Measurements from ENCODE around the gene WBP2. TPM values are rescaled to one million over a fixed set of nuclear protein-coding genes. Genes with fewer than 3 reads are reported as not detected.
A peak's percentile ranks its signal among the peaks of the same experiment; 100 is the strongest.

WBP2 gene
- total and polyA plus RNA-seq, 2 of the 8 experiments (the other 6 are each of a cell fraction or from before 2014, with no cell fraction given) = 48.2 to 71.2 TPM

GRCh38 chr17:75894049-75894733 is 39.1 kb upstream of the WBP2 start:
- Histone ChIP-seq H2AK5ac (ENCODE audit: low read depth, low read length) (0 out of 2 replicates have a peak overlapping the region, but pooled peaks have one; percentile 56), H3K4ac (replicated peaks; ENCODE audit: insufficient read length, low read depth, low read length) (peak overlapping the region; percentile 19), H2AFZ (ENCODE audit: low read length) (no peak overlapping the region), H3K23ac (ENCODE audit: insufficient read length) (no peak overlapping the region), H4K20me1 (replicated peaks in 1 of 2; ENCODE audit: control insufficient read depth in 1 of 2, insufficient read depth in 2 of 2, low read length in 2 of 2) (peaks cover 2 to 11% of the 10 kb centered on the region in 2 experiments), H4K5ac (ENCODE audit: insufficient read length, low read depth, low read length) (no peak overlapping the region), H3K27me3 (replicated peaks in 1 of 4; ENCODE audit: control insufficient read depth in 3 of 4, extremely low read depth in 1 of 4, insufficient read depth in 3 of 4, low read length in 3 of 4) (no peaks in the 10 kb centered on the region), H3K23me2 (ENCODE audit: low read depth, low read length) (peaks cover 8% of the 10 kb centered on the region), H3K27ac (ENCODE audit: low read depth, low read length) (no peak overlapping the region), H4K91ac (replicated peaks; ENCODE audit: insufficient read length, low read length) (no peak overlapping the region), H3K79me2 (ENCODE audit: control insufficient read depth in 1 of 2, insufficient read depth in 2 of 2, low read length in 2 of 2) (peaks cover 0 to 15% of the 10 kb centered on the region in 2 experiments; a peak in 1 of 4 replicates), H3K36me3 (ENCODE audit: control insufficient read depth in 2 of 4, insufficient read depth in 4 of 4, low read length in 3 of 4) (peaks cover 2 to 26% (median 16%) of the 10 kb centered on the region in 4 experiments; a peak in 6 of 8 replicates), H3K14ac (ENCODE audit: insufficient read length) (no peak overlapping the region), H2BK15ac (ENCODE audit: low read length) (0 out of 2 replicates have a peak overlapping the region, but pooled peaks have one; percentile 31), H4K8ac (ENCODE audit: extremely low read depth, insufficient read depth, low read length) (no peak overlapping the region; the same call in 1 of the 2 replicates), H2BK5ac (ENCODE audit: low read depth, low read length) (peak overlapping the region; percentile 78), H3K56ac (replicated peaks; ENCODE audit: insufficient read length, low read depth, low read length) (no peak overlapping the region), H3K18ac (ENCODE audit: extremely low read depth, low read length) (no peak overlapping the region; the same call in 1 of the 2 replicates), H3K9ac (replicated peaks in 1 of 4; ENCODE audit: extremely low read depth in 1 of 4, low read depth in 3 of 4, low read length in 3 of 4) (peak overlapping the region in 1 of 4 experiments; percentile 45; a peak in 1 of 7 replicates), H3K79me1 (ENCODE audit: low read depth, low read length) (peaks cover 3% of the 10 kb centered on the region; the same call in 1 of the 2 replicates), H3K4me3 (ENCODE audit: extremely low read depth in 1 of 4, insufficient read depth in 2 of 4, low read depth in 3 of 4, low read length in 4 of 4) (no peak overlapping the region), H2BK20ac (ENCODE audit: low read length) (no peak overlapping the region), H2BK12ac (ENCODE audit: low read depth, low read length) (peak overlapping the region; percentile 95; the same call in 1 of the 2 replicates), H2BK120ac (replicated peaks; ENCODE audit: low read depth, low read length) (no peak overlapping the region), H3K9me3 (ENCODE audit: insufficient read depth in 2 of 2, low read depth in 1 of 2, low read length in 1 of 2) (no peaks in the 10 kb centered on the region), H3K4me1 (replicated peaks in 1 of 4; ENCODE audit: control insufficient read depth in 3 of 4, insufficient read depth in 4 of 4, low read length in 3 of 4) (peaks cover 4 to 25% (median 13%) of the 10 kb centered on the region in 4 experiments), H3K4me2 (ENCODE audit: insufficient read depth in 1 of 2, low read depth in 2 of 2, low read length in 2 of 2) (peak overlapping the region; percentile 88 to 95; a peak in 2 of 4 replicates)
- ChIA-PET CTCF (ENCODE audit: partially characterized antibody) (interaction anchor here (0.9 to 51.3 kb wide), 13 partner anchors 9 to 115 kb away, joined by 3 to 885 read pairs (median 7); partner anchors contain the start of genes CDK3, MRPL38 and TRIM47), POLR2A (ENCODE audit: partially characterized antibody) (interaction anchor here (1.0 to 12.1 kb wide), 10 partner anchors 7 to 210 kb away, joined by 3 to 143 read pairs (median 10); partner anchors contain the start of genes MRPL38, TRIM47 and UNK)
- FAIRE-seq (no peak), DNase-seq (ENCODE audit: low read depth in 1 of 2, low spot score in 2 of 2) (no peak)
- WGBS, 2 experiments (ENCODE audit: extremely low coverage in 1 of 2, insufficient coverage in 1 of 2, insufficient read length in 1 of 2, insufficient replicate concordance in 2 of 2, low coverage in 1 of 2, low lambda C conversion rate in 2 of 2, missing lambda C conversion rate in 1 of 2) = 83% methylated on average over 19 of the region's 22 CpGs; no CpG with 5 or more reads in 1 of the 2 experiments
- TF ChIP-seq NRF1 (IDR thresholded peaks at IDR 0.05; ENCODE audit: low read depth, low read length) = no peak
- TF ChIP-seq EZH2 (IDR thresholded peaks at IDR 0.05; ENCODE audit: low read depth, low read length, severe bottlenecking) = no peak
- no peak for TF ChIP-seq E2F6 (IDR thresholded peaks at IDR 0.05)
- TF ChIP-seq JUND (IDR thresholded peaks at IDR 0.05; ENCODE audit: low read length) = no peak
- no peak for TF ChIP-seq ATF3 (IDR thresholded peaks at IDR 0.05; ENCODE audit: insufficient read depth, low read depth, low read length)
- TF ChIP-seq BCL11A (IDR thresholded peaks at IDR 0.05; ENCODE audit: low read depth in 2 of 2, low read length in 2 of 2) = no peak
- TF ChIP-seq SUZ12 (IDR thresholded peaks at IDR 0.05; ENCODE audit: low read length) = no peak
- no peak for TF ChIP-seq CHD1 (IDR thresholded peaks at IDR 0.05; ENCODE audit: low read depth, low read length)
- TF ChIP-seq CREB1 (IDR thresholded peaks at IDR 0.05) = no peak
